Suprapubic skin (tissue), 4 donors: ENCODE measurements around the gene CDH4. TPM values are rescaled to one million over a fixed set of nuclear protein-coding genes. Genes with fewer than 3 reads are reported as not detected.

Experiments used
- DNase-seq, 2 donors: peaks; one replicate each; pipeline ENCODE4 v3.0.0-alpha.2; 2019; ENCODE audit warnings: low spot score in 2 of 2
- H3K27ac ChIP-seq: fragments of 200-600 bp; sonication (generic); one replicate; pipeline ENCODE4 v1.5.1; 2019
- H3K27me3 ChIP-seq: fragments of 200-600 bp; sonication (generic); one replicate; pipeline ENCODE4 v1.5.1; 2019
- H3K36me3 ChIP-seq: fragments of 200-600 bp; sonication (generic); one replicate; pipeline ENCODE4 v1.5.1; 2019
- H3K4me1 ChIP-seq: fragments of 200-600 bp; sonication (generic); one replicate; pipeline ENCODE4 v1.5.1; 2019
- H3K4me3 ChIP-seq: fragments of 200-600 bp; sonication (generic); one replicate; pipeline ENCODE4 v1.5.1; 2019; ENCODE audit warnings: mild to moderate bottlenecking
- H3K9me3 ChIP-seq: fragments of 200-600 bp; sonication (generic); one replicate; pipeline ENCODE4 v1.5.1; 2019
- CTCF ChIP-seq, 2 donors: fragments of 200-600 bp in 1 of 2; fragments of 450-650 bp in 1 of 2; sonication (generic) in 1 of 2; IDR thresholded peaks; one replicate each; pipeline ENCODE4 v1.5.1; 2016 to 2019; ENCODE audit warnings: antibody characterized with exemption in 2 of 2, mild to moderate bottlenecking in 1 of 2, moderate library complexity in 1 of 2
- EP300 ChIP-seq: sonication (generic); formaldehyde crosslinking; IDR thresholded peaks from one replicate; pipeline ENCODE4 v1.6.1; 2017; ENCODE audit warnings: antibody characterized with exemption
- POLR2A ChIP-seq, 2 donors: fragments of 450-650 bp; IDR thresholded peaks; one replicate each; pipeline ENCODE4 v1.6.1; 2017; ENCODE audit warnings: antibody characterized with exemption in 2 of 2, mild to moderate bottlenecking in 2 of 2, moderate library complexity in 2 of 2
- POLR2AphosphoS5 ChIP-seq, 3 donors: sonication (generic); formaldehyde crosslinking; IDR thresholded peaks; one replicate each; pipeline ENCODE4 v1.6.1; 2017; ENCODE audit warnings: antibody characterized with exemption in 3 of 3
- WGBS: methylation state at CpG from one replicate; pipeline ENCODE4 v1.1.5; 2018; 5-methylcytosine and 5-hydroxymethylcytosine counted together
- total RNA-seq, 4 donors: library from RNA; depleted of rRNA; stranded (reverse); fragments of >200 nt; gene quantifications; one replicate each; pipeline ENCODE4 v1.1.0, GENCODE V29; 2016

The CDH4 gene
- total RNA-seq, 4 donors from 2014 or later, result 0.91 to 5.9 (median 2.6) TPM

- DNase-seq, result no peak
- WGBS, result 67% methylated on average over 7 of the region's 7 CpGs
- H3K4me1 ChIP-seq, result no peaks in the 10 kb centered on the region
- H3K9me3 ChIP-seq, result peaks cover 6% of the 10 kb centered on the region
- no peak overlapping the region for H3K4me3 ChIP-seq
- no peak overlapping the region for H3K27ac ChIP-seq
- H3K27me3 ChIP-seq, result peaks cover 9% of the 10 kb centered on the region
- H3K36me3 ChIP-seq, result no peaks in the 10 kb centered on the region
- TF ChIP-seq POLR2AphosphoS5 (IDR thresholded peaks at IDR 0.05), result no peak
- TF ChIP-seq POLR2A (IDR thresholded peaks at IDR 0.05), result no peak
Measured at GRCh38 chr20:61378694-61379355, 126.8 kb downstream of the CDH4 start.

- TF ChIP-seq EP300 (no peak), CTCF (IDR thresholded peaks at IDR 0.05) (no peak), POLR2AphosphoS5 (IDR thresholded peaks at IDR 0.05) (no peak), POLR2A (IDR thresholded peaks at IDR 0.05) (no peak)
- 76% methylated on average over 6 of the region's 6 CpGs for WGBS
- Histone ChIP-seq H3K27ac (no peak overlapping the region), H3K9me3 (peaks cover 6% of the 10 kb centered on the region), H3K27me3 (peaks cover 3% of the 10 kb centered on the region), H3K36me3 (no peaks in the 10 kb centered on the region), H3K4me1 (no peaks in the 10 kb centered on the region), H3K4me3 (no peak overlapping the region)
- DNase-seq, result no peak
Measured at GRCh38 chr20:61379898-61380544, 128.0 kb downstream of the CDH4 start.

- 52% methylated on average over 7 of the region's 7 CpGs for WGBS
- Histone ChIP-seq H3K9me3 (peaks cover 6% of the 10 kb centered on the region), H3K27me3 (peaks cover 3% of the 10 kb centered on the region), H3K4me3 (no peak overlapping the region), H3K36me3 (no peaks in the 10 kb centered on the region), H3K27ac (no peak overlapping the region), H3K4me1 (no peaks in the 10 kb centered on the region)
- TF ChIP-seq POLR2A (IDR thresholded peaks at IDR 0.05) (no peak), EP300 (no peak), CTCF (IDR thresholded peaks at IDR 0.05) (no peak), POLR2AphosphoS5 (IDR thresholded peaks at IDR 0.05) (no peak)
- DNase-seq, result no peak
Measured at GRCh38 chr20:61380545-61380915, 128.5 kb downstream of the CDH4 start.

- H3K36me3 ChIP-seq, result no peaks in the 10 kb centered on the region
- no peak overlapping the region for H3K27ac ChIP-seq
- TF ChIP-seq EP300 (no peak), POLR2A (IDR thresholded peaks at IDR 0.05) (no peak), CTCF (IDR thresholded peaks at IDR 0.05) (no peak)
- no peak for DNase-seq
- H3K9me3 ChIP-seq, result peaks cover 6% of the 10 kb centered on the region
- 87% methylated on average over 3 of the region's 3 CpGs for WGBS
- peaks cover under 1% of the 10 kb centered on the region for H3K4me1 ChIP-seq
- H3K4me3 ChIP-seq, result no peak overlapping the region
- H3K27me3 ChIP-seq, result peaks cover 12% of the 10 kb centered on the region
Measured at GRCh38 chr20:61382194-61382593, 130.1 kb downstream of the CDH4 start.

- WGBS, result 81% methylated on average over 10 of the region's 11 CpGs
- no peak overlapping the region for H3K4me3 ChIP-seq
- peaks cover 9% of the 10 kb centered on the region for H3K4me1 ChIP-seq
- peaks cover 20% of the 10 kb centered on the region for H3K27me3 ChIP-seq
- TF ChIP-seq POLR2AphosphoS5 (IDR thresholded peaks at IDR 0.05) (no peak), EP300 (no peak), POLR2A (IDR thresholded peaks at IDR 0.05) (no peak), CTCF (IDR thresholded peaks at IDR 0.05) (no peak)
- DNase-seq, result no peak
- no peaks in the 10 kb centered on the region for H3K36me3 ChIP-seq
- peaks cover 6% of the 10 kb centered on the region for H3K9me3 ChIP-seq
- H3K27ac ChIP-seq, result no peak overlapping the region
Measured at GRCh38 chr20:61385296-61385695, 133.2 kb downstream of the CDH4 start.
